ENCODE measurements around the gene CAMK2G. TPM values are rescaled to one million over a fixed set of nuclear protein-coding genes. Genes with fewer than 3 reads are reported as not detected.

CAMK2G gene
- total and polyA plus RNA-seq, 2 experiments from 2014 or later, result 30.6 to 34.1 TPM

- no peak for TF ChIP-seq EZH2 (IDR thresholded peaks at IDR 0.05; ENCODE audit: low read depth, unreplicated experiment)
- TF ChIP-seq, protein P1, sequence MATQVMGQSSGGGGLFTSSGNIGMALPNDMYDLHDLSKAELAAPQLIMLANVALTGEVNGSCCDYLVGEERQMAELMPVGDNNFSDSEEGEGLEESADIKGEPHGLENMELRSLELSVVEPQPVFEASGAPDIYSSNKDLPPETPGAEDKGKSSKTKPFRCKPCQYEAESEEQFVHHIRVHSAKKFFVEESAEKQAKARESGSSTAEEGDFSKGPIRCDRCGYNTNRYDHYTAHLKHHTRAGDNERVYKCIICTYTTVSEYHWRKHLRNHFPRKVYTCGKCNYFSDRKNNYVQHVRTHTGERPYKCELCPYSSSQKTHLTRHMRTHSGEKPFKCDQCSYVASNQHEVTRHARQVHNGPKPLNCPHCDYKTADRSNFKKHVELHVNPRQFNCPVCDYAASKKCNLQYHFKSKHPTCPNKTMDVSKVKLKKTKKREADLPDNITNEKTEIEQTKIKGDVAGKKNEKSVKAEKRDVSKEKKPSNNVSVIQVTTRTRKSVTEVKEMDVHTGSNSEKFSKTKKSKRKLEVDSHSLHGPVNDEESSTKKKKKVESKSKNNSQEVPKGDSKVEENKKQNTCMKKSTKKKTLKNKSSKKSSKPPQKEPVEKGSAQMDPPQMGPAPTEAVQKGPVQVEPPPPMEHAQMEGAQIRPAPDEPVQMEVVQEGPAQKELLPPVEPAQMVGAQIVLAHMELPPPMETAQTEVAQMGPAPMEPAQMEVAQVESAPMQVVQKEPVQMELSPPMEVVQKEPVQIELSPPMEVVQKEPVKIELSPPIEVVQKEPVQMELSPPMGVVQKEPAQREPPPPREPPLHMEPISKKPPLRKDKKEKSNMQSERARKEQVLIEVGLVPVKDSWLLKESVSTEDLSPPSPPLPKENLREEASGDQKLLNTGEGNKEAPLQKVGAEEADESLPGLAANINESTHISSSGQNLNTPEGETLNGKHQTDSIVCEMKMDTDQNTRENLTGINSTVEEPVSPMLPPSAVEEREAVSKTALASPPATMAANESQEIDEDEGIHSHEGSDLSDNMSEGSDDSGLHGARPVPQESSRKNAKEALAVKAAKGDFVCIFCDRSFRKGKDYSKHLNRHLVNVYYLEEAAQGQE (IDR thresholded peaks at IDR 0.05; ENCODE audit: unreplicated experiment), result no peak
- TF ChIP-seq ZNF114 (CRISPR knock-in tag; IDR thresholded peaks at IDR 0.05), result no peak
- TF ChIP-seq ZNF331 (CRISPR knock-in tag; IDR thresholded peaks at IDR 0.05; ENCODE audit: low read depth), result no peak
Measured at GRCh38 chr10:73793456-73793855, 80.9 kb downstream of the CAMK2G start (continued).

DNA sequence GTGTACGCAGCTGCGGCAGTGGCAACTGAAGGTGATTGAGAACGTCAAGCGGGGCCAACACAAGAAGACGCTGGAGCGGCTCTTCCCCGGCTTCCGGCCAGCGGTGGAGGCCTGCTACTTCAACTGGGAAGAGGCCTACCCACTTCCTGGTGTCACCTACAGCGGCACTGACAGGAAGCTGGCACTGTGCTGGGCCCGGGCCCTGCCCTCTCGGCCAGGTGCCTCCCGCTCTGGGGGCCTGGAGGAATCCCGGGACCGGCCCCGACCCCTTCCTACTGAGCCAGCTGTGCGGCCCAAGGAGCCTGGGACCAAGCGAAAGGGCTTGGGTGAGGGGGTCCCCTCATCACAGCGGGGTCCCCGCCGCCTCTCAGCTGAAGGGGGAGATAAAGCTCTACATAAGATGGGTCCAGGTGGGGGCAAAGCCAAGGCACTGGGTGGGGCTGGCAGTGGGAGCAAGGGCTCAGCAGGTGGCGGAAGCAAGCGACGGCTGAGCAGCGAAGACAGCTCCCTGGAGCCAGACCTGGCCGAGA, 82.4 kb downstream of the CAMK2G start:
- DNase-seq (ENCODE audit: low spot score) (no peak), ATAC-seq (no peak)
- Histone ChIP-seq H3K4me2 (no peak overlapping the region), H3K79me2 (replicated peaks; ENCODE audit: insufficient read depth) (peaks cover 8% of the 10 kb centered on the region; the same call in 1 of the 2 replicates), H3K36me3 (ENCODE audit: insufficient read depth) (no peaks in the 10 kb centered on the region; the same call in 1 of the 2 replicates), H3F3A (replicated peaks; ENCODE audit: low read depth) (no peaks in the 10 kb centered on the region), H4K20me1 (replicated peaks; ENCODE audit: insufficient read depth) (peaks cover 12% of the 10 kb centered on the region), H3K9me2 (ENCODE audit: insufficient read depth) (no peaks in the 10 kb centered on the region), H3K4me3 (no peak overlapping the region), H3K27ac (ENCODE audit: low read depth) (no peak overlapping the region), H2AFZ (no peak overlapping the region), H3K27me3 (ENCODE audit: insufficient read depth) (no peaks in the 10 kb centered on the region), H3K4me1 (ENCODE audit: insufficient read depth) (no peaks in the 10 kb centered on the region; the same call in 1 of the 2 replicates)
- Mint-ChIP-seq H3K27ac (no peak overlapping the region), H3K4me1 (peaks cover 2% of the 10 kb centered on the region; the same call in 1 of the 3 replicates), H3K9me3 (no peaks in the 10 kb centered on the region), H3K36me3 (ENCODE audit: low read depth) (peaks cover 47% of the 10 kb centered on the region), H3K4me3 (no peak overlapping the region), H3K27me3 (ENCODE audit: insufficient read depth, low read depth, poor library complexity) (peaks cover 14% of the 10 kb centered on the region)
- TF ChIP-seq NANOG (IDR thresholded peaks at IDR 0.05; ENCODE audit: borderline replicate concordance) (no peak), CREB1 (CRISPR knock-in tag; IDR thresholded peaks at IDR 0.05; ENCODE audit: low read depth) (no peak), STAT1 (IDR thresholded peaks at IDR 0.05; ENCODE audit: unreplicated experiment) (no peak), JUNB (IDR thresholded peaks at IDR 0.05; ENCODE audit: unreplicated experiment) (no peak), ZNF114 (CRISPR knock-in tag; IDR thresholded peaks at IDR 0.05) (no peak), POLR2AphosphoS5 (IDR thresholded peaks at IDR 0.05; ENCODE audit: low read depth) (no peak), EZH2phosphoT487 (IDR thresholded peaks at IDR 0.05; ENCODE audit: unreplicated experiment) (no peak), ZNF462 (CRISPR knock-in tag; IDR thresholded peaks at IDR 0.05) (no peak), ZNF331 (CRISPR knock-in tag; IDR thresholded peaks at IDR 0.05; ENCODE audit: low read depth) (no peak)
- TF ChIP-seq, protein P2, sequence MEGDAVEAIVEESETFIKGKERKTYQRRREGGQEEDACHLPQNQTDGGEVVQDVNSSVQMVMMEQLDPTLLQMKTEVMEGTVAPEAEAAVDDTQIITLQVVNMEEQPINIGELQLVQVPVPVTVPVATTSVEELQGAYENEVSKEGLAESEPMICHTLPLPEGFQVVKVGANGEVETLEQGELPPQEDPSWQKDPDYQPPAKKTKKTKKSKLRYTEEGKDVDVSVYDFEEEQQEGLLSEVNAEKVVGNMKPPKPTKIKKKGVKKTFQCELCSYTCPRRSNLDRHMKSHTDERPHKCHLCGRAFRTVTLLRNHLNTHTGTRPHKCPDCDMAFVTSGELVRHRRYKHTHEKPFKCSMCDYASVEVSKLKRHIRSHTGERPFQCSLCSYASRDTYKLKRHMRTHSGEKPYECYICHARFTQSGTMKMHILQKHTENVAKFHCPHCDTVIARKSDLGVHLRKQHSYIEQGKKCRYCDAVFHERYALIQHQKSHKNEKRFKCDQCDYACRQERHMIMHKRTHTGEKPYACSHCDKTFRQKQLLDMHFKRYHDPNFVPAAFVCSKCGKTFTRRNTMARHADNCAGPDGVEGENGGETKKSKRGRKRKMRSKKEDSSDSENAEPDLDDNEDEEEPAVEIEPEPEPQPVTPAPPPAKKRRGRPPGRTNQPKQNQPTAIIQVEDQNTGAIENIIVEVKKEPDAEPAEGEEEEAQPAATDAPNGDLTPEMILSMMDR (conservative IDR thresholded peaks at IDR 0.05; ENCODE audit: low read depth in 2 of 2), result no peak
- TF ChIP-seq, protein P3, sequence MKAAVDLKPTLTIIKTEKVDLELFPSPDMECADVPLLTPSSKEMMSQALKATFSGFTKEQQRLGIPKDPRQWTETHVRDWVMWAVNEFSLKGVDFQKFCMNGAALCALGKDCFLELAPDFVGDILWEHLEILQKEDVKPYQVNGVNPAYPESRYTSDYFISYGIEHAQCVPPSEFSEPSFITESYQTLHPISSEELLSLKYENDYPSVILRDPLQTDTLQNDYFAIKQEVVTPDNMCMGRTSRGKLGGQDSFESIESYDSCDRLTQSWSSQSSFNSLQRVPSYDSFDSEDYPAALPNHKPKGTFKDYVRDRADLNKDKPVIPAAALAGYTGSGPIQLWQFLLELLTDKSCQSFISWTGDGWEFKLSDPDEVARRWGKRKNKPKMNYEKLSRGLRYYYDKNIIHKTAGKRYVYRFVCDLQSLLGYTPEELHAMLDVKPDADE (IDR thresholded peaks at IDR 0.05), result no peak

Measured in GM23338 (cell line).